Endothelial cell (in vitro differentiated cells): ENCODE measurements around the gene PRKAG2. TPM values are rescaled to one million over a fixed set of nuclear protein-coding genes. Genes with fewer than 3 reads are reported as not detected.

Experiments used
- DNase-seq: peaks from one replicate; pipeline ENCODE4 v3.0.0; 2021; ENCODE audit warnings: low spot score
- H3K27ac Mint-ChIP-seq: one replicate; pipeline ENCODE4 v1.8.0; 2021; ENCODE audit warnings: mixed read lengths, inconsistent platforms; ENCODE audit not compliant: unreplicated experiment
- H3K27me3 Mint-ChIP-seq: one replicate; pipeline ENCODE4 v1.8.0; 2021; ENCODE audit warnings: mild to moderate bottlenecking, moderate library complexity, mixed read lengths, inconsistent platforms; ENCODE audit not compliant: unreplicated experiment
- H3K36me3 Mint-ChIP-seq: one replicate; pipeline ENCODE4 v1.8.0; 2021; ENCODE audit warnings: mild to moderate bottlenecking, low read depth, mixed read lengths, inconsistent platforms; ENCODE audit not compliant: unreplicated experiment
- H3K4me1 Mint-ChIP-seq: one replicate; pipeline ENCODE4 v1.8.0; 2021; ENCODE audit warnings: mild to moderate bottlenecking, mixed read lengths, inconsistent platforms; ENCODE audit not compliant: unreplicated experiment
- H3K4me3 Mint-ChIP-seq: one replicate; pipeline ENCODE4 v1.8.0; 2021; ENCODE audit warnings: mild to moderate bottlenecking, mixed read lengths, inconsistent platforms; ENCODE audit not compliant: unreplicated experiment
- H3K9me3 Mint-ChIP-seq: one replicate; pipeline ENCODE4 v1.8.0; 2021; ENCODE audit warnings: mixed read lengths, inconsistent platforms; ENCODE audit not compliant: unreplicated experiment
- CTCF ChIP-seq: fragments of 200-600 bp; sonication (generic); IDR thresholded peaks from one replicate; pipeline ENCODE4 v1.5.0; 2021; ENCODE audit warnings: antibody characterized with exemption; ENCODE audit not compliant: unreplicated experiment
- total RNA-seq: library from RNA; stranded (reverse); fragmentation: NEBNext Ultra II Directional; extraction: Animal tissue kit (Norgen Biotek cat#: 25700); gene quantifications from one replicate; pipeline ENCODE4 v1.2.1, GENCODE V29; 2021; ENCODE audit not compliant: unreplicated experiment

PRKAG2 gene
- total RNA-seq, 1 donor from 2014 or later = 16.0 TPM

GRCh38 chr7:151884312-151885201 is 7.6 kb upstream of the PRKAG2 start:
- H3K27me3 Mint-ChIP-seq = peaks cover 6% of the 10 kb centered on the region
- H3K4me3 Mint-ChIP-seq = no peak overlapping the region
- H3K27ac Mint-ChIP-seq = no peak overlapping the region
- no peaks in the 10 kb centered on the region for H3K36me3 Mint-ChIP-seq
- no peaks in the 10 kb centered on the region for H3K4me1 Mint-ChIP-seq
- no peak for DNase-seq
- TF ChIP-seq CTCF = no peak
- no peaks in the 10 kb centered on the region for H3K9me3 Mint-ChIP-seq

GRCh38 chr7:151883857-151884256 is 6.9 kb upstream of the PRKAG2 start:
- Mint-ChIP-seq H3K27me3 (peaks cover 7% of the 10 kb centered on the region), H3K36me3 (no peaks in the 10 kb centered on the region), H3K9me3 (no peaks in the 10 kb centered on the region)

GRCh38 chr7:151882734-151883133 is 5.8 kb upstream of the PRKAG2 start:
- no peak for DNase-seq
- H3K4me1 Mint-ChIP-seq = no peaks in the 10 kb centered on the region
- no peaks in the 10 kb centered on the region for H3K36me3 Mint-ChIP-seq
- TF ChIP-seq CTCF = no peak
- no peak overlapping the region for H3K27ac Mint-ChIP-seq
- no peaks in the 10 kb centered on the region for H3K9me3 Mint-ChIP-seq
- peaks cover 8% of the 10 kb centered on the region for H3K27me3 Mint-ChIP-seq
- no peak overlapping the region for H3K4me3 Mint-ChIP-seq

More at GRCh38 chr7:151883857-151884256, 6.9 kb upstream of the PRKAG2 start:
- no peak overlapping the region for H3K27ac Mint-ChIP-seq
- no peak overlapping the region for H3K4me3 Mint-ChIP-seq
- no peak for DNase-seq
- TF ChIP-seq CTCF = no peak
- H3K4me1 Mint-ChIP-seq = no peaks in the 10 kb centered on the region

- no peak for TF ChIP-seq CTCF
- Mint-ChIP-seq H3K36me3 (no peaks in the 10 kb centered on the region), H3K27me3 (peaks cover 13% of the 10 kb centered on the region), H3K4me3 (no peak overlapping the region), H3K27ac (no peak overlapping the region), H3K9me3 (no peaks in the 10 kb centered on the region), H3K4me1 (peaks cover 3% of the 10 kb centered on the region)
- DNase-seq = no peak
These were observed 3.8 kb upstream of the PRKAG2 start for GRCh38 chr7:151880688-151881087.
